Transverse colon (tissue), 4 donors: ENCODE measurements around the gene CCDC102B. TPM values are rescaled to one million over a fixed set of nuclear protein-coding genes. Genes with fewer than 3 reads are reported as not detected.

Experiments
- DNase-seq: peaks from one replicate; pipeline ENCODE4 v3.0.0-alpha.2; 2019
- H3K27ac ChIP-seq, 4 donors: fragments of 200-600 bp; sonication (generic); 2 replicates each; pipeline ENCODE4 v1.5.1; 2016 to 2018; ENCODE audit warnings: inconsistent platforms in 4 of 4
- H3K27me3 ChIP-seq: fragments of 200-600 bp; sonication (generic); 2 replicates; pipeline ENCODE4 v1.5.1; 2017; ENCODE audit warnings: inconsistent platforms
- H3K36me3 ChIP-seq, 4 donors: fragments of 200-600 bp; sonication (generic); 2 replicates each; pipeline ENCODE4 v1.5.1; 2017 to 2019; ENCODE audit warnings: inconsistent platforms in 4 of 4
- H3K4me1 ChIP-seq, 4 donors: fragments of 200-600 bp; sonication (generic); 2 replicates each; pipeline ENCODE4 v1.5.1; 2017 to 2020; ENCODE audit warnings: inconsistent platforms in 4 of 4
- H3K4me3 ChIP-seq, 4 donors: fragments of 200-600 bp; sonication (generic); 1 replicate in 1 of 4; 2 replicates in 3 of 4; pipeline versions ENCODE4 v1.5.1 to v1.6.1; 2017 to 2019; ENCODE audit warnings: inconsistent platforms in 4 of 4
- H3K9me3 ChIP-seq, 2 donors: fragments of 200-600 bp; sonication (generic); 2 replicates each; pipeline ENCODE4 v1.5.1; 2017 to 2019; ENCODE audit warnings: inconsistent platforms in 2 of 2
- CTCF ChIP-seq, 5 experiments: fragments of 200-600 bp in 3 of 5; fragments of 450-650 bp in 2 of 5; sonication (generic) in 3 of 5; IDR thresholded peaks; 1 replicate in 2 of 5; 2 replicates in 3 of 5; pipeline ENCODE4 v1.5.1; 2016 to 2017; ENCODE audit warnings: antibody characterized with exemption in 5 of 5, inconsistent platforms in 3 of 5, mild to moderate bottlenecking in 2 of 5, moderate library complexity in 1 of 5
- EP300 ChIP-seq: sonication (generic); formaldehyde crosslinking; IDR thresholded peaks from one replicate; pipeline ENCODE4 v1.6.1; 2017; ENCODE audit warnings: antibody characterized with exemption, low read depth
- POLR2A ChIP-seq: fragments of 450-650 bp; IDR thresholded peaks from one replicate; pipeline ENCODE4 v1.6.1; 2016; ENCODE audit warnings: antibody characterized with exemption, mild to moderate bottlenecking, moderate library complexity
- POLR2AphosphoS5 ChIP-seq, 3 donors: sonication (generic); formaldehyde crosslinking; IDR thresholded peaks; one replicate each; pipeline ENCODE4 v1.6.1; 2016; ENCODE audit warnings: antibody characterized with exemption in 3 of 3
- WGBS, 2 donors: methylation state at CpG; one replicate each; pipeline ENCODE4 v1.1.5; 2018; ENCODE audit warnings: low coverage in 1 of 2; 5-methylcytosine and 5-hydroxymethylcytosine counted together
- in situ Hi-C, 4 donors: fragments of 200-750 bp; cut with MboI; loops; one replicate each; pipeline versions ENCODE4 v1.15.0 to v1.15.1; 2017; ENCODE audit warnings: low sequenced_read_pairs in 3 of 4, low pct_ligation_motif_present in 1 of 4, low pct_unique_long_range_greater_than_20kb in 1 of 4
- intact Hi-C: fragments of 100-400 bp; cut with DNase I; formaldehyde crosslinking; loops from one replicate; pipeline ENCODE4 v1.15.1; 2023; ENCODE audit warnings: low total_unique reads
- total RNA-seq, 4 donors: library from RNA; depleted of rRNA; stranded (reverse); fragments of >200 nt; gene quantifications; one replicate each; pipeline ENCODE4 v1.1.0, GENCODE V29; 2016

CCDC102B gene
- total RNA-seq, 4 donors from 2014 or later, result 1.5 to 6.0 (median 4.6) TPM

- Histone ChIP-seq H3K27me3 (no peaks in the 10 kb centered on the region), H3K4me3 (no peak overlapping the region), H3K27ac (no peak overlapping the region), H3K9me3 (no peaks in the 10 kb centered on the region), H3K4me1 (no peaks in the 10 kb centered on the region), H3K36me3 (no peaks in the 10 kb centered on the region)
- no peak for DNase-seq
- 60 to 64% methylated on average over 4 of the region's 4 CpGs for WGBS, 2 donors
- intact Hi-C loops (no loop called here), in situ Hi-C loops (no loop called here)
- no peak for TF ChIP-seq POLR2A
Observed at GRCh38 chr18:68887410-68887809, 89.5 kb downstream of the CCDC102B start.

- H3K27me3 ChIP-seq, result no peaks in the 10 kb centered on the region
- in situ Hi-C loops (no loop called here), intact Hi-C loops (no loop called here)
- TF ChIP-seq POLR2A, result no peak
- TF ChIP-seq POLR2AphosphoS5 (IDR thresholded peaks at IDR 0.05), result no peak
- no peak for TF ChIP-seq EP300
- TF ChIP-seq CTCF (IDR thresholded peaks at IDR 0.05), result no peak
- no peak overlapping the region for H3K4me3 ChIP-seq
- no peaks in the 10 kb centered on the region for H3K9me3 ChIP-seq
- no peaks in the 10 kb centered on the region for H3K4me1 ChIP-seq
- no peaks in the 10 kb centered on the region for H3K36me3 ChIP-seq
- 70 to 85% methylated on average over 1 of the region's 1 CpG for WGBS, 2 donors
- no peak for DNase-seq
- no peak overlapping the region for H3K27ac ChIP-seq
Observed at GRCh38 chr18:68893354-68893753, 95.5 kb downstream of the CCDC102B start.

- DNase-seq, result no peak
- TF ChIP-seq POLR2AphosphoS5 (IDR thresholded peaks at IDR 0.05) (no peak), POLR2A (no peak), EP300 (no peak), CTCF (IDR thresholded peaks at IDR 0.05) (no peak)
- WGBS, 2 donors, result 79 to 82% methylated on average over 4 of the region's 4 CpGs
- Histone ChIP-seq H3K4me1 (no peaks in the 10 kb centered on the region), H3K27me3 (no peaks in the 10 kb centered on the region), H3K27ac (no peak overlapping the region), H3K36me3 (no peaks in the 10 kb centered on the region), H3K9me3 (no peaks in the 10 kb centered on the region), H3K4me3 (no peak overlapping the region)
- in situ Hi-C loops, result no loop called here
- intact Hi-C loops, result no loop called here
Observed at GRCh38 chr18:68897286-68897685, 99.4 kb downstream of the CCDC102B start.

GRCh38 chr18:68909579-68909978 is 111.7 kb downstream of the CCDC102B start:
- H3K27ac ChIP-seq, result no peak overlapping the region
- no peaks in the 10 kb centered on the region for H3K36me3 ChIP-seq
- no peaks in the 10 kb centered on the region for H3K27me3 ChIP-seq
- no peak for DNase-seq
- no peak for TF ChIP-seq EP300
- no peaks in the 10 kb centered on the region for H3K9me3 ChIP-seq
- in situ Hi-C loops (no loop called here), intact Hi-C loops (no loop called here)
- H3K4me3 ChIP-seq, result no peak overlapping the region
- H3K4me1 ChIP-seq, result no peaks in the 10 kb centered on the region

- DNase-seq, result no peak
- Histone ChIP-seq H3K4me1 (no peaks in the 10 kb centered on the region), H3K36me3 (no peaks in the 10 kb centered on the region), H3K27ac (no peak overlapping the region), H3K9me3 (no peaks in the 10 kb centered on the region), H3K27me3 (no peaks in the 10 kb centered on the region), H3K4me3 (no peak overlapping the region)
- no peak for TF ChIP-seq POLR2AphosphoS5 (IDR thresholded peaks at IDR 0.05)
- no peak for TF ChIP-seq POLR2A
- no peak for TF ChIP-seq EP300
- TF ChIP-seq CTCF (IDR thresholded peaks at IDR 0.05), result no peak
- in situ Hi-C loops (no loop called here), intact Hi-C loops (no loop called here)
- 83 to 100% methylated on average over 2 of the region's 2 CpGs for WGBS, 2 donors
Observed at GRCh38 chr18:68915061-68915460, 117.2 kb downstream of the CCDC102B start.
